GM12878 (cell line): ENCODE results near the gene WWP2.

Experiments
- TF ChIP-seq, protein P1 (sequence below): fragments of 150-350 bp; IDR thresholded peaks from 2 replicates; pipeline ENCODE4 v1.6.1; 2014; ENCODE audit warnings: mild to moderate bottlenecking, low read depth, low read length
- TF ChIP-seq, protein P2 (sequence below), 3 experiments: IDR thresholded peaks in 2 of 3; conservative IDR thresholded peaks in 1 of 3; 2 replicates each; pipeline ENCODE4 v1.5.1; 2011; ENCODE audit warnings: low read depth in 3 of 3, low read length in 3 of 3, mild to moderate bottlenecking in 3 of 3, control low read depth in 2 of 3, moderate library complexity in 2 of 3, inconsistent platforms in 1 of 3, mixed read lengths in 1 of 3; ENCODE audit not compliant: control insufficient read depth in 2 of 3, insufficient read depth in 1 of 3; ENCODE audit errors: extremely low read depth in 1 of 3
- TF ChIP-seq, protein P3 (sequence below): IDR thresholded peaks from 2 replicates; pipeline ENCODE4 v1.6.1; 2012; ENCODE audit warnings: low read length, inconsistent platforms

DNA sequence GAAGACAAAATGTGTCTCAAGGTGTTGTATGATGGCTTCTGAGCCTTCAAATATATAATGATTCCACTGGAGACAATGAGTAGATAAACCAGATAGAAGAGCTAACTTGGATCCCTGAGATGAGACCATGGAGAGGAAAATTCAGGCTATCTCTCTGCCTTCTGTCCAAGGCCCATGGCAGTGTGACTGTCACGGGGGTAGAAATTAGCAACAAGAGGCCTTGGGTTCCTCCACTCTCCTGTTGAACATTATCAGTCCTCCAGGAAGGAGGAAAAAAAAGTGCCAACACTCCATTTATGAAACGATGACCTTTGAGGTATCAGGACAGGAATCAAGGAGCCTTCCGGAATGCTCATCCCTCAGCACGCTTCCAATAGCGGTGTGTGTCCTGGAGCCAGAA lies 75.2 kb downstream of the WWP2 start:
- TF ChIP-seq, protein P1, sequence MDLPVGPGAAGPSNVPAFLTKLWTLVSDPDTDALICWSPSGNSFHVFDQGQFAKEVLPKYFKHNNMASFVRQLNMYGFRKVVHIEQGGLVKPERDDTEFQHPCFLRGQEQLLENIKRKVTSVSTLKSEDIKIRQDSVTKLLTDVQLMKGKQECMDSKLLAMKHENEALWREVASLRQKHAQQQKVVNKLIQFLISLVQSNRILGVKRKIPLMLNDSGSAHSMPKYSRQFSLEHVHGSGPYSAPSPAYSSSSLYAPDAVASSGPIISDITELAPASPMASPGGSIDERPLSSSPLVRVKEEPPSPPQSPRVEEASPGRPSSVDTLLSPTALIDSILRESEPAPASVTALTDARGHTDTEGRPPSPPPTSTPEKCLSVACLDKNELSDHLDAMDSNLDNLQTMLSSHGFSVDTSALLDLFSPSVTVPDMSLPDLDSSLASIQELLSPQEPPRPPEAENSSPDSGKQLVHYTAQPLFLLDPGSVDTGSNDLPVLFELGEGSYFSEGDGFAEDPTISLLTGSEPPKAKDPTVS = no peak
- TF ChIP-seq, protein P2, sequence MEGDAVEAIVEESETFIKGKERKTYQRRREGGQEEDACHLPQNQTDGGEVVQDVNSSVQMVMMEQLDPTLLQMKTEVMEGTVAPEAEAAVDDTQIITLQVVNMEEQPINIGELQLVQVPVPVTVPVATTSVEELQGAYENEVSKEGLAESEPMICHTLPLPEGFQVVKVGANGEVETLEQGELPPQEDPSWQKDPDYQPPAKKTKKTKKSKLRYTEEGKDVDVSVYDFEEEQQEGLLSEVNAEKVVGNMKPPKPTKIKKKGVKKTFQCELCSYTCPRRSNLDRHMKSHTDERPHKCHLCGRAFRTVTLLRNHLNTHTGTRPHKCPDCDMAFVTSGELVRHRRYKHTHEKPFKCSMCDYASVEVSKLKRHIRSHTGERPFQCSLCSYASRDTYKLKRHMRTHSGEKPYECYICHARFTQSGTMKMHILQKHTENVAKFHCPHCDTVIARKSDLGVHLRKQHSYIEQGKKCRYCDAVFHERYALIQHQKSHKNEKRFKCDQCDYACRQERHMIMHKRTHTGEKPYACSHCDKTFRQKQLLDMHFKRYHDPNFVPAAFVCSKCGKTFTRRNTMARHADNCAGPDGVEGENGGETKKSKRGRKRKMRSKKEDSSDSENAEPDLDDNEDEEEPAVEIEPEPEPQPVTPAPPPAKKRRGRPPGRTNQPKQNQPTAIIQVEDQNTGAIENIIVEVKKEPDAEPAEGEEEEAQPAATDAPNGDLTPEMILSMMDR (IDR thresholded peaks at IDR 0.05 in 2 of 3, conservative IDR thresholded peaks at IDR 0.05 in 1 of 3; ENCODE audit: control insufficient read depth in 2 of 3, extremely low read depth in 1 of 3, insufficient read depth in 1 of 3, low read depth in 3 of 3, low read length in 3 of 3) = no peak
- TF ChIP-seq, protein P3, sequence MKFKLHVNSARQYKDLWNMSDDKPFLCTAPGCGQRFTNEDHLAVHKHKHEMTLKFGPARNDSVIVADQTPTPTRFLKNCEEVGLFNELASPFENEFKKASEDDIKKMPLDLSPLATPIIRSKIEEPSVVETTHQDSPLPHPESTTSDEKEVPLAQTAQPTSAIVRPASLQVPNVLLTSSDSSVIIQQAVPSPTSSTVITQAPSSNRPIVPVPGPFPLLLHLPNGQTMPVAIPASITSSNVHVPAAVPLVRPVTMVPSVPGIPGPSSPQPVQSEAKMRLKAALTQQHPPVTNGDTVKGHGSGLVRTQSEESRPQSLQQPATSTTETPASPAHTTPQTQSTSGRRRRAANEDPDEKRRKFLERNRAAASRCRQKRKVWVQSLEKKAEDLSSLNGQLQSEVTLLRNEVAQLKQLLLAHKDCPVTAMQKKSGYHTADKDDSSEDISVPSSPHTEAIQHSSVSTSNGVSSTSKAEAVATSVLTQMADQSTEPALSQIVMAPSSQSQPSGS = no peak
